Endometrial microvascular endothelial cells (primary cell): ENCODE results near the gene SLC35A4. TPM values are rescaled to one million over a fixed set of nuclear protein-coding genes. Genes with fewer than 3 reads are reported as not detected.

Source experiments
- in situ Hi-C: cut with HindIII; loops from 2 replicates; pipeline ENCODE4 v1.10.0; 2017; ENCODE audit warnings: low sequenced_read_pairs, low pct_unique_long_range_greater_than_20kb; ENCODE audit errors: inconsistent ontology term
- total RNA-seq: library from RNA; depleted of rRNA; stranded (reverse); fragments of >200 nt; gene quantifications from one replicate; pipeline ENCODE4 v1.2.3, GENCODE V29; 2015; ENCODE audit errors: inconsistent ontology term

The SLC35A4 gene
- total RNA-seq: 60.7 TPM

- in situ Hi-C loops: loop anchor here (25.0 kb wide), 1 partner anchor 227 kb away; the partner anchor contains the start of gene HBEGF
Measured at GRCh38 chr5:140564196-140565023, at the start of gene SLC35A4, which contains the start of gene APBB3. Gene SLC35A4, plus strand, starts transcription at chr5:140564828. Its CDS starts 2,342 bp downstream, at chr5:140567170. Gene APBB3, minus strand, starts transcription at chr5:140564598. Its CDS starts 353 bp downstream, at chr5:140564245.

GRCh38 chr5:140524003-140524402 is 40.6 kb upstream of the SLC35A4 start:
- in situ Hi-C loops: no loop called here

GRCh38 chr5:140540227-140540626 is 24.4 kb upstream of the SLC35A4 start:
- in situ Hi-C loops: no loop called here

- in situ Hi-C loops: no loop called here
Measured at GRCh38 chr5:140542972-140543371, 21.7 kb upstream of the SLC35A4 start.

GRCh38 chr5:140544986-140545385 is 19.6 kb upstream of the SLC35A4 start:
- in situ Hi-C loops: no loop called here

GRCh38 chr5:140545606-140546005 is 19.0 kb upstream of the SLC35A4 start:
- in situ Hi-C loops: no loop called here

- in situ Hi-C loops: no loop called here
Measured at GRCh38 chr5:140546851-140547507, 17.6 kb upstream of the SLC35A4 start.

GRCh38 chr5:140547508-140548299 is 16.9 kb upstream of the SLC35A4 start, which contains the start of gene EIF4EBP3:
Gene EIF4EBP3, plus strand, starts transcription at chr5:140547662. Its CDS starts 76 bp downstream, at chr5:140547738.
- in situ Hi-C loops: no loop called here

- in situ Hi-C loops: no loop called here
Measured at GRCh38 chr5:140548300-140548688, 16.3 kb upstream of the SLC35A4 start.

- in situ Hi-C loops: no loop called here
Measured at GRCh38 chr5:140548791-140549190, 15.8 kb upstream of the SLC35A4 start.

- in situ Hi-C loops: loop anchor here (25.0 kb wide), 1 partner anchor 212 kb away; the partner anchor contains the start of gene HBEGF
Measured at GRCh38 chr5:140549237-140550144, 15.1 kb upstream of the SLC35A4 start.

- in situ Hi-C loops: loop anchor here (25.0 kb wide), 1 partner anchor 213 kb away; the partner anchor contains the start of gene HBEGF
Measured at GRCh38 chr5:140550147-140551079, 14.2 kb upstream of the SLC35A4 start.

GRCh38 chr5:140551872-140552271 is 12.8 kb upstream of the SLC35A4 start:
- in situ Hi-C loops: loop anchor here (25.0 kb wide), 1 partner anchor 215 kb away; the partner anchor contains the start of gene HBEGF

- in situ Hi-C loops: loop anchor here (25.0 kb wide), 1 partner anchor 216 kb away; the partner anchor contains the start of gene HBEGF
Measured at GRCh38 chr5:140553657-140554056, 11.0 kb upstream of the SLC35A4 start.

- in situ Hi-C loops: loop anchor here (25.0 kb wide), 1 partner anchor 217 kb away; the partner anchor contains the start of gene HBEGF
Measured at GRCh38 chr5:140554454-140554853, 10.2 kb upstream of the SLC35A4 start.

- in situ Hi-C loops: loop anchor here (25.0 kb wide), 1 partner anchor 219 kb away; the partner anchor contains the start of gene HBEGF
Measured at GRCh38 chr5:140555747-140556312, 8.8 kb upstream of the SLC35A4 start.
